PC-9 (cell line): ENCODE data around the gene CSNK1G3. TPM values are rescaled to one million over a fixed set of nuclear protein-coding genes. Genes with fewer than 3 reads are reported as not detected.

Source experiments
- BruUV-seq: library from RNA; stranded (reverse); fragments of 400-500 nt; replicated peaks from 2 replicates; lab custom pipeline; 2021; lab: Mats Ljungman, UMichigan
- CTCF ChIA-PET: fragments of 300-600 bp; sonication (Branson Sonifier 250); formaldehyde crosslinking; loops from one replicate; lab custom pipeline; 2022; ENCODE audit warnings: antibody characterized with exemption; lab: Charles Lee
- POLR2A ChIA-PET: fragments of 300-600 bp; sonication (Branson Sonifier 250); formaldehyde crosslinking; loops from one replicate; lab custom pipeline; 2022; ENCODE audit warnings: antibody characterized with exemption; ENCODE audit not compliant: unreplicated experiment; lab: Charles Lee
- DNase-seq, 2 experiments: peaks; one replicate each; pipeline versions ENCODE4 v3.0.0 to v3.0.0-alpha.2; 2015 to 2022; ENCODE audit warnings: mixed read lengths in 1 of 2
- H2AFZ ChIP-seq: fragments of 200-600 bp; sonication (generic); 2 replicates; pipeline ENCODE4 v1.8.1; 2017; ENCODE audit warnings: antibody characterized with exemption
- H3F3A ChIP-seq: fragments of 200-600 bp; sonication (generic); 2 replicates; pipeline ENCODE4 v1.8.1; 2017; ENCODE audit warnings: antibody characterized with exemption, mild to moderate bottlenecking, low read depth; ENCODE audit not compliant: insufficient read depth
- H3K27ac ChIP-seq: fragments of 200-600 bp; sonication (generic); 2 replicates; pipeline ENCODE4 v1.6.1; 2016; ENCODE audit warnings: mixed run types
- H3K27me3 ChIP-seq: fragments of 200-600 bp; sonication (generic); 2 replicates; pipeline ENCODE4 v1.6.1; 2016; ENCODE audit warnings: low read depth, mixed run types; ENCODE audit not compliant: insufficient read depth
- H3K36me3 ChIP-seq: fragments of 200-600 bp; sonication (generic); 2 replicates; pipeline ENCODE4 v1.6.1; 2016; ENCODE audit warnings: low read depth, mixed run types
- H3K4me1 ChIP-seq: fragments of 200-600 bp; sonication (generic); replicated peaks from 2 replicates; pipeline ENCODE4 v1.6.1; 2016; ENCODE audit warnings: mixed run types; ENCODE audit not compliant: insufficient read depth
- H3K4me2 ChIP-seq: fragments of 200-600 bp; sonication (generic); 2 replicates; pipeline ENCODE4 v1.6.1; 2017; ENCODE audit warnings: mixed run types
- H3K4me3 ChIP-seq: fragments of 200-600 bp; sonication (generic); 2 replicates; pipeline ENCODE4 v1.6.1; 2016; ENCODE audit warnings: mixed run types
- H3K79me2 ChIP-seq: fragments of 200-600 bp; sonication (generic); 2 replicates; pipeline ENCODE4 v1.6.1; 2017; ENCODE audit warnings: low read depth, mixed run types
- H3K9me2 ChIP-seq: fragments of 200-600 bp; sonication (generic); 2 replicates; pipeline ENCODE4 v1.8.1; 2017; ENCODE audit warnings: mild to moderate bottlenecking; ENCODE audit not compliant: insufficient read depth
- H3K9me3 ChIP-seq: fragments of 200-600 bp; sonication (generic); 2 replicates; pipeline ENCODE4 v1.8.1; 2016; ENCODE audit warnings: low read depth; ENCODE audit not compliant: insufficient read depth
- H4K20me1 ChIP-seq: fragments of 200-600 bp; sonication (generic); 2 replicates; pipeline ENCODE4 v1.8.1; 2017; ENCODE audit not compliant: insufficient read depth
- EZH2 ChIP-seq: fragments of 200-600 bp; sonication (generic); IDR thresholded peaks from 2 replicates; pipeline ENCODE4 v1.8.0; 2017; ENCODE audit warnings: antibody characterized with exemption, low read depth
- intact Hi-C: fragments of 100-400 bp; cut with micrococcal nuclease; formaldehyde crosslinking; loops from one replicate; pipeline ENCODE4 v1.10.0; 2022; ENCODE audit not compliant: unreplicated experiment
- total RNA-seq: library from RNA; stranded (reverse); gene quantifications from 2 replicates; pipeline ENCODE4 v1.2.3, GENCODE V29; 2021
- TF ChIP-seq, protein P1 (sequence below): fragments of 200-600 bp; sonication (generic); conservative IDR thresholded peaks from 2 replicates; pipeline ENCODE4 v1.6.1; 2017; ENCODE audit warnings: mixed run types, antibody characterized with exemption, mild to moderate bottlenecking, moderate library complexity

The CSNK1G3 gene
- total RNA-seq, 1 experiment from 2014 or later, result 39.0 TPM

DNA sequence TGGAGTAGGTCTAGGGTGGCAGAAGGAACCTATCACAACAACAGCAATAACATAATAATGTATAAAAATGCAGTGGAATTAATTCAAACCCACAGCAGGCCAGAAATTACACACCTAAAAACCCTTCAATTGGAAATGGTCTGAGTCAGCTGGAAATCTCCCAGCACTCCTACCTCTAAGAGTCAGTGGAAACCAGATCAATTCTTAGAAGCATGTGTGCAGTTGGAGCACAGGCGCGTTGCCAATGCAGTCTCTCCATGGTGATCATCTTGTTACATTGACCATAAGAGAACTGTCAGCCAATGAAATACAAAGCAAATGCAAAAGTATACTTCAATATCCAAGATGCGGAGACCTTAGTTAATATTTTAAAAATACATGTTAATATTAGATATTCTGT, 15.1 kb upstream of the CSNK1G3 start:
- Histone ChIP-seq H3K4me3 (no peak overlapping the region), H3K4me1 (no peaks in the 10 kb centered on the region), H3K36me3 (no peaks in the 10 kb centered on the region), H3K79me2 (no peaks in the 10 kb centered on the region), H3K27me3 (no peaks in the 10 kb centered on the region), H3K9me2 (no peaks in the 10 kb centered on the region), H4K20me1 (no peaks in the 10 kb centered on the region), H2AFZ (no peak overlapping the region), H3K27ac (no peak overlapping the region), H3K4me2 (no peak overlapping the region), H3F3A (no peaks in the 10 kb centered on the region), H3K9me3 (no peaks in the 10 kb centered on the region)
- intact Hi-C loops, result no loop called here
- ChIA-PET CTCF (no interaction called here), POLR2A (no interaction called here)
- no peak for DNase-seq
- TF ChIP-seq EZH2, result no peak
- TF ChIP-seq, protein P1, sequence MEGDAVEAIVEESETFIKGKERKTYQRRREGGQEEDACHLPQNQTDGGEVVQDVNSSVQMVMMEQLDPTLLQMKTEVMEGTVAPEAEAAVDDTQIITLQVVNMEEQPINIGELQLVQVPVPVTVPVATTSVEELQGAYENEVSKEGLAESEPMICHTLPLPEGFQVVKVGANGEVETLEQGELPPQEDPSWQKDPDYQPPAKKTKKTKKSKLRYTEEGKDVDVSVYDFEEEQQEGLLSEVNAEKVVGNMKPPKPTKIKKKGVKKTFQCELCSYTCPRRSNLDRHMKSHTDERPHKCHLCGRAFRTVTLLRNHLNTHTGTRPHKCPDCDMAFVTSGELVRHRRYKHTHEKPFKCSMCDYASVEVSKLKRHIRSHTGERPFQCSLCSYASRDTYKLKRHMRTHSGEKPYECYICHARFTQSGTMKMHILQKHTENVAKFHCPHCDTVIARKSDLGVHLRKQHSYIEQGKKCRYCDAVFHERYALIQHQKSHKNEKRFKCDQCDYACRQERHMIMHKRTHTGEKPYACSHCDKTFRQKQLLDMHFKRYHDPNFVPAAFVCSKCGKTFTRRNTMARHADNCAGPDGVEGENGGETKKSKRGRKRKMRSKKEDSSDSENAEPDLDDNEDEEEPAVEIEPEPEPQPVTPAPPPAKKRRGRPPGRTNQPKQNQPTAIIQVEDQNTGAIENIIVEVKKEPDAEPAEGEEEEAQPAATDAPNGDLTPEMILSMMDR, result no peak
- BruUV-seq, result no TSS peak

DNA sequence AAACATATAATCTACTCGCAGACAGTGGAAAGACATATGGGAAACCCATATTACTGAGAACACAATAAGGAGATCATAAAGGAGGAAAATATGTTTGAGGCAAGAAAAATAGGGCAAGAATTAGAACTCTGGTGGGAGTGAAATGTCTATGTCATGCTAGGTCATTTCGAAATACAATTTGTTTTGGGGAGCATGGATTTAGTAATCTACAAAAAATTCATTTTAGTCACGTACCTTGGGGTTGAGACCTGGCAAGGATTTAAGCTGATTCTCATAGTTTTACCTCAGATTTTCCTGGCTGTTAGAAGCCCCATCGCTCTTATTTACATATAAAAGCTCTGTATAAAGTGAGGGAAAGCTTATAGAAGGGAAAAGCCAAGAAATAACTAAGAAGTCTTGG, 11.5 kb upstream of the CSNK1G3 start:
- no peak overlapping the region for H2AFZ ChIP-seq
- no peaks in the 10 kb centered on the region for H4K20me1 ChIP-seq
- no TSS peak for BruUV-seq
- no peaks in the 10 kb centered on the region for H3F3A ChIP-seq
- TF ChIP-seq, protein P1, result no peak
- no peak for TF ChIP-seq EZH2
- no peaks in the 10 kb centered on the region for H3K9me2 ChIP-seq
- H3K4me3 ChIP-seq, result no peak overlapping the region
- H3K36me3 ChIP-seq, result no peaks in the 10 kb centered on the region
- DNase-seq, result no peak
- H3K27ac ChIP-seq, result no peak overlapping the region
- H3K4me1 ChIP-seq, result no peaks in the 10 kb centered on the region
- ChIA-PET CTCF (no interaction called here), POLR2A (no interaction called here)
- no peaks in the 10 kb centered on the region for H3K27me3 ChIP-seq
- H3K4me2 ChIP-seq, result no peak overlapping the region
- no peaks in the 10 kb centered on the region for H3K79me2 ChIP-seq
- intact Hi-C loops, result no loop called here
- H3K9me3 ChIP-seq, result no peaks in the 10 kb centered on the region

DNA sequence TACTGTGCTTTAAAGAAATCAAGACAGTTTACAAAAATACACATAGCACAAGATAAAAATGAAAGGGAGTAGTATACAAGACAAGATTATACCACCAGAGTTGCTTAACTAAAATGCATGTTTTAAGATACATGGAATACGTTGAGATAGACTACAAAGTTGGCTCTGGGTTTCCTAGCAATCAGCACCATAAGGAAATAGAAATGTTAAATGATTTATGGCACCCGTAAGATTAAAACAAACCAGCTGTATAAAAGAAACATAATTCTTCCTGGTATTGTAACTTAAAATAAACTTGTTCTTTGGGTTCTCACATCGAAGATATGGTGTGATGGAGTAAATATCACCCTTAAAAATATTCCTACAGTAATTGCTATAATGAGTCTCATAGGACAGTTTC, 9.9 kb upstream of the CSNK1G3 start:
- Histone ChIP-seq H3K4me2 (no peak overlapping the region), H3K79me2 (no peaks in the 10 kb centered on the region), H3K4me1 (no peaks in the 10 kb centered on the region), H3K9me2 (no peaks in the 10 kb centered on the region), H2AFZ (no peak overlapping the region), H3K9me3 (no peaks in the 10 kb centered on the region), H3K4me3 (no peak overlapping the region), H3K36me3 (no peaks in the 10 kb centered on the region), H4K20me1 (no peaks in the 10 kb centered on the region), H3F3A (no peaks in the 10 kb centered on the region), H3K27ac (no peak overlapping the region), H3K27me3 (no peaks in the 10 kb centered on the region)
- TF ChIP-seq, protein P1, result no peak
- TF ChIP-seq EZH2, result no peak
- ChIA-PET POLR2A (no interaction called here), CTCF (interaction anchor here (0.6 kb wide), 1 partner anchor 171 kb away, joined by 3 read pairs; no protein-coding TSS in a partner anchor)
- intact Hi-C loops, result no loop called here
- no peak for DNase-seq
- no TSS peak for BruUV-seq
